ENCODE data around the gene UBASH3B.
A peak's percentile ranks its signal among the peaks of the same experiment; 100 is the strongest.
"Not testable (repeated sequence)": the region's sequence is repeated elsewhere in the genome, so short reads cannot be mapped to it uniquely, and the experiment has no call there.

The UBASH3B gene

GRCh38 chr11:122655527-122656072 is at the start of gene UBASH3B:
Gene UBASH3B, plus strand, starts transcription at chr11:122655722. Its CDS starts 328 bp downstream, at chr11:122656050.
- peak; percentile 49 for DNase-seq (ENCODE audit: low spot score)

GRCh38 chr11:122607162-122607561 is 48.4 kb upstream of the UBASH3B start:
- DNase-seq (ENCODE audit: low spot score) = not testable (repeated sequence)

GRCh38 chr11:122612123-122612824 is 43.2 kb upstream of the UBASH3B start:
- no peak for DNase-seq (ENCODE audit: low spot score)

GRCh38 chr11:122616718-122617117 is 38.8 kb upstream of the UBASH3B start:
- no peak for DNase-seq (ENCODE audit: low spot score)

GRCh38 chr11:122617297-122617696 is 38.2 kb upstream of the UBASH3B start:
- no peak for DNase-seq (ENCODE audit: low spot score)

GRCh38 chr11:122617926-122618325 is 37.6 kb upstream of the UBASH3B start:
- no peak for DNase-seq (ENCODE audit: low spot score)

- DNase-seq (ENCODE audit: low spot score) = no peak
Measured at GRCh38 chr11:122618927-122619326, 36.6 kb upstream of the UBASH3B start.

GRCh38 chr11:122619757-122620156 is 35.8 kb upstream of the UBASH3B start:
- no peak for DNase-seq (ENCODE audit: low spot score)

- DNase-seq (ENCODE audit: low spot score) = not testable (repeated sequence)
Measured at GRCh38 chr11:122625501-122625900, 30.0 kb upstream of the UBASH3B start.

- DNase-seq (ENCODE audit: low spot score) = no peak
Measured at GRCh38 chr11:122625976-122626665, 29.4 kb upstream of the UBASH3B start.

GRCh38 chr11:122627745-122628144 is 27.8 kb upstream of the UBASH3B start:
- DNase-seq (ENCODE audit: low spot score) = no peak

GRCh38 chr11:122628810-122629555 is 26.5 kb upstream of the UBASH3B start:
- peak; percentile 41 for DNase-seq (ENCODE audit: low spot score)

GRCh38 chr11:122632181-122632824 is 23.2 kb upstream of the UBASH3B start:
- DNase-seq (ENCODE audit: low spot score) = no peak

GRCh38 chr11:122633219-122633829 is 22.2 kb upstream of the UBASH3B start:
- peak; percentile 11 for DNase-seq (ENCODE audit: low spot score)

- no peak for DNase-seq (ENCODE audit: low spot score)
Measured at GRCh38 chr11:122634501-122634900, 21.0 kb upstream of the UBASH3B start.

- no peak for DNase-seq (ENCODE audit: low spot score)
Measured at GRCh38 chr11:122637541-122637940, 18.0 kb upstream of the UBASH3B start.

GRCh38 chr11:122642472-122642922 is 13.0 kb upstream of the UBASH3B start:
- DNase-seq (ENCODE audit: low spot score) = peak; percentile 27

- no peak for DNase-seq (ENCODE audit: low spot score)
Measured at GRCh38 chr11:122642971-122643370, 12.6 kb upstream of the UBASH3B start.

GRCh38 chr11:122645847-122646246 is 9.7 kb upstream of the UBASH3B start:
- DNase-seq (ENCODE audit: low spot score) = no peak

- DNase-seq (ENCODE audit: low spot score) = no peak
Measured at GRCh38 chr11:122646549-122647340, 8.8 kb upstream of the UBASH3B start.

Measured in HuH-7.5 (cell line).